RWPE1 (cell line): ENCODE measurements around the gene LHX6.

Experiments used
- CTCF ChIA-PET: fragments of 350-600 bp; sonication (Branson Sonifier 250); formaldehyde crosslinking; extraction: SDS; loops from one replicate; lab custom pipeline; 2021; lab: Yijun Ruan, JAX
- POLR2A ChIA-PET: fragments of 400-600 bp; formaldehyde crosslinking; extraction: SDS; loops from one replicate; lab custom pipeline; 2020; ENCODE audit warnings: antibody characterized with exemption; ENCODE audit not compliant: low non-redundant PET; lab: Yijun Ruan, JAX
- DNase-seq: peaks from one replicate; pipeline ENCODE4 v3.0.0; 2012; ENCODE audit warnings: low spot score
- H3K27ac ChIP-seq: fragments of 450-650 bp; 2 replicates; pipeline ENCODE4 v1.5.1; 2017
- TF ChIP-seq, protein P1 (sequence below): fragments of 450-650 bp; conservative IDR thresholded peaks from 2 replicates; pipeline ENCODE4 v1.5.1; 2017; ENCODE audit warnings: low read depth, mild to moderate bottlenecking

Gene LHX6

DNA sequence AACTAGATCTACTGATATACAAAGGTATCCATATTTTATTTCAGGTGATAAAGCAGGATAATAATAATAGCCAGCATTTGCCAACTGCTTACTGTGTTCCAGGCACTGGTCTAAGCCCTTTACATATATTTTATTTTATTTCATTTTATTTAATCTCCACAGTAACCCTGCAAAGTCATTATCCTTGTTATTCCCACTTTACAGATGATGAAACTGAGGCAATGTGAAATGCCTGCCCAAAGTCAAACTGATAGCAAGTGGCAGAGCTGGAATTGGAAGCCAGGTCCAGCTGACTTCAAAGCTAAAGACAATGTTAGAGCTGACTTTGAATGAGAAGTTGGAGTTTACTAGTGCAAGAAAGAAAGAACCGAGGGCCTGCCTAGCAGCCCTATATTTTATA is 44.2 kb downstream of the LHX6 start:
- TF ChIP-seq, protein P1, sequence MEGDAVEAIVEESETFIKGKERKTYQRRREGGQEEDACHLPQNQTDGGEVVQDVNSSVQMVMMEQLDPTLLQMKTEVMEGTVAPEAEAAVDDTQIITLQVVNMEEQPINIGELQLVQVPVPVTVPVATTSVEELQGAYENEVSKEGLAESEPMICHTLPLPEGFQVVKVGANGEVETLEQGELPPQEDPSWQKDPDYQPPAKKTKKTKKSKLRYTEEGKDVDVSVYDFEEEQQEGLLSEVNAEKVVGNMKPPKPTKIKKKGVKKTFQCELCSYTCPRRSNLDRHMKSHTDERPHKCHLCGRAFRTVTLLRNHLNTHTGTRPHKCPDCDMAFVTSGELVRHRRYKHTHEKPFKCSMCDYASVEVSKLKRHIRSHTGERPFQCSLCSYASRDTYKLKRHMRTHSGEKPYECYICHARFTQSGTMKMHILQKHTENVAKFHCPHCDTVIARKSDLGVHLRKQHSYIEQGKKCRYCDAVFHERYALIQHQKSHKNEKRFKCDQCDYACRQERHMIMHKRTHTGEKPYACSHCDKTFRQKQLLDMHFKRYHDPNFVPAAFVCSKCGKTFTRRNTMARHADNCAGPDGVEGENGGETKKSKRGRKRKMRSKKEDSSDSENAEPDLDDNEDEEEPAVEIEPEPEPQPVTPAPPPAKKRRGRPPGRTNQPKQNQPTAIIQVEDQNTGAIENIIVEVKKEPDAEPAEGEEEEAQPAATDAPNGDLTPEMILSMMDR = no peak
- DNase-seq = no peak
- ChIA-PET POLR2A (interaction anchor here (0.7 kb wide), 1 partner anchor 447 kb away, joined by 3 read pairs; no protein-coding TSS in a partner anchor), CTCF (no interaction called here)
- no peak overlapping the region for H3K27ac ChIP-seq

DNA sequence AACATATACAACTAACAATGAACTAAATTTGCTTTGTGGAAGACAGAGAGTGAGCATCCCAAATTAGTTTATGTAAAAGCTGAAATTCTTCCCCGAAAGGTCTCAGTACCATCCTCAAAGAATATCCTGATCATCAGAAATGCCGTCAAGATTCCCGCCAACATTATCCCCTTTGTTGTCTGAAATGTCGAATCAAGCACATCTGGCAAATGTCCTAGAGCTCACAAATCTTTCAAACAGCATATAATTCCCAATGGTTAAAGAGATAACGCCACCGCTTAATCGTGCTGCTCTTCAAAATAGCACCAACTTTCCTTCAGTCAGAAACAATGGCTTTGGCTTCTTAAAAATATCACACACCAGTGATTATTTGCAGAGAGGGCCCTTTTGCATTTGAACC is 45.3 kb downstream of the LHX6 start:
- POLR2A ChIA-PET = no interaction called here
- TF ChIP-seq, protein P1 = no peak
- CTCF ChIA-PET = no interaction called here
- no peak overlapping the region for H3K27ac ChIP-seq
- DNase-seq = no peak

- ChIA-PET CTCF (interaction anchor here (0.8 to 1.0 kb wide), 2 partner anchors 58 to 170 kb away, joined by 3 read pairs; no protein-coding TSS in a partner anchor), POLR2A (no interaction called here)
- TF ChIP-seq, protein P1 = no peak
- H3K27ac ChIP-seq = no peak overlapping the region
- DNase-seq = peak; percentile 79
Observed at GRCh38 chr9:122180633-122181032, 48.1 kb downstream of the LHX6 start.

GRCh38 chr9:122179690-122180074 is 49.1 kb downstream of the LHX6 start:
- ChIA-PET POLR2A (interaction anchor here (0.7 kb wide), 1 partner anchor 33 kb away, joined by 4 read pairs; no protein-coding TSS in a partner anchor), CTCF (interaction anchor here (0.8 to 1.0 kb wide), 2 partner anchors 57 to 171 kb away, joined by 3 read pairs; no protein-coding TSS in a partner anchor)
- TF ChIP-seq, protein P1 = no peak
- no peak for DNase-seq
- H3K27ac ChIP-seq = no peak overlapping the region

- no peak for DNase-seq
- ChIA-PET POLR2A (interaction anchor here (0.7 kb wide), 1 partner anchor 33 kb away, joined by 4 read pairs; no protein-coding TSS in a partner anchor), CTCF (interaction anchor here (1.0 kb wide), 1 partner anchor 57 kb away, joined by 3 read pairs; no protein-coding TSS in a partner anchor)
- TF ChIP-seq, protein P1 = no peak
- H3K27ac ChIP-seq = no peak overlapping the region
Observed at GRCh38 chr9:122179054-122179689, 49.6 kb downstream of the LHX6 start.

DNA sequence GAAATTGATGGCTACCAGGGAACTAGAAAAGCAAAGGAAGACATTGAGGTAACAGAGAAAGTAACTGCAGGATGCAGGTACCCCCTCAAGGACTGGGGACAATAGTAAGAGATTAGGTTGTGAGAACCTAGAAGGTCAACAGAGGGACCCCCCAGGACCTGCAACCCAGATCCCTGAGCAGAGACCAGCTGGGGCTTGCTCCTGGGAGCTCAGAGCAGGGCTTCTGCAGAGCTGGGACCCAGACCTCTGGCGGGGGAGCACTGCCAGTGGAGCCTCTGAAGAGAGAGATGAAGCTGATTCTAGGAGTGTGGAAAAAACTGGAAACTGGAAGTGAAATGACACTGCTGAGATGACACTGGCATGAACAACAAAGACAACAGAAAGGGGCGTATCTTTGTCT is 51.8 kb downstream of the LHX6 start:
- ChIA-PET CTCF (no interaction called here), POLR2A (no interaction called here)

More for the DNA sequence above, 51.8 kb downstream of the LHX6 start:
- DNase-seq = no peak
- TF ChIP-seq, protein P1 = no peak
- no peak overlapping the region for H3K27ac ChIP-seq
